Endothelial cell of umbilical vein (primary cell): ENCODE measurements around the gene MEAK7. TPM values are rescaled to one million over a fixed set of nuclear protein-coding genes. Genes with fewer than 3 reads are reported as not detected.

ENCODE experiments used
- BruUV-seq: library from RNA; stranded (reverse); fragments of 400-500 nt; replicated peaks from 2 replicates; lab custom pipeline; 2021; lab: Mats Ljungman, UMichigan
- CTCF ChIA-PET: fragments of 300-600, 350-600 bp; sonication (Branson Sonifier 250); formaldehyde crosslinking; loops from one replicate; lab custom pipeline; 2021; ENCODE audit warnings: antibody characterized with exemption, inconsistent platforms; lab: Charles Lee
- POLR2A ChIA-PET: fragments of 300-600, 350-600 bp; sonication (Branson Sonifier 250); formaldehyde crosslinking; loops from one replicate; lab custom pipeline; 2021; ENCODE audit warnings: antibody characterized with exemption, inconsistent platforms; lab: Charles Lee
- DNase-seq: peaks from one replicate; pipeline ENCODE4 v3.0.0-alpha.2; 2011; ENCODE audit warnings: low read depth, low spot score
- FAIRE-seq: peaks from 2 replicates; lab custom pipeline; 2011; peaks lifted over from hg19 to GRCh38; lab: Jason Lieb, UNC
- H2AFZ ChIP-seq: 2 replicates; pipeline ENCODE4 v1.6.0; 2012; ENCODE audit warnings: low read depth, low read length, control low read depth, inconsistent platforms
- H3K27ac ChIP-seq: 2 replicates; pipeline ENCODE4 v1.5.1; 2011; ENCODE audit warnings: low read depth, mild to moderate bottlenecking, control low read depth, low read length, moderate library complexity; ENCODE audit not compliant: insufficient read depth
- H3K27me3 ChIP-seq, 2 experiments: 2 replicates each; pipeline versions ENCODE4 v1.6.0 to v1.6.1; 2011; ENCODE audit warnings: low read length in 2 of 2, mixed read lengths in 1 of 2; ENCODE audit not compliant: control insufficient read depth in 2 of 2, insufficient read depth in 2 of 2
- H3K36me3 ChIP-seq, 2 experiments: 2 replicates in 1 of 2; 3 replicates in 1 of 2; pipeline ENCODE4 v1.5.1; 2011; ENCODE audit warnings: low read length in 2 of 2, mild to moderate bottlenecking in 1 of 2, moderate library complexity in 1 of 2; ENCODE audit not compliant: control insufficient read depth in 2 of 2, insufficient read depth in 2 of 2; ENCODE audit errors: extremely low read depth in 1 of 2
- H3K4me1 ChIP-seq: 3 replicates; pipeline ENCODE4 v1.5.1; 2011; ENCODE audit warnings: mild to moderate bottlenecking, low read length; ENCODE audit not compliant: control insufficient read depth, insufficient read depth; ENCODE audit errors: extremely low read depth
- H3K4me2 ChIP-seq: 2 replicates; pipeline ENCODE4 v1.6.1; 2011; ENCODE audit warnings: low read length, control low read depth, mixed read lengths; ENCODE audit not compliant: insufficient read depth
- H3K4me3 ChIP-seq, 3 experiments: fragments of 200-600 bp in 1 of 3; sonication (generic), shearing (Covaris generic) in 1 of 3; replicated peaks in 1 of 3; 2 replicates each; pipeline ENCODE4 v1.5.1; 2011 to 2016; ENCODE audit warnings: control low read depth in 3 of 3, low read length in 3 of 3, mild to moderate bottlenecking in 2 of 3, inconsistent platforms in 1 of 3, low read depth in 1 of 3, moderate library complexity in 1 of 3; ENCODE audit not compliant: insufficient read depth in 1 of 3
- H3K79me2 ChIP-seq: 2 replicates; pipeline ENCODE4 v1.6.0; 2012; ENCODE audit warnings: low read length, inconsistent platforms; ENCODE audit not compliant: control insufficient read depth, insufficient read depth
- H3K9ac ChIP-seq: replicated peaks from 2 replicates; pipeline ENCODE3; 2011; ENCODE audit warnings: low read length, control low read depth; ENCODE audit not compliant: insufficient read depth; ENCODE audit errors: extremely low read depth
- H3K9me1 ChIP-seq: replicated peaks from 3 replicates; pipeline ENCODE4 v1.6.0; 2011; ENCODE audit warnings: mild to moderate bottlenecking, low read length; ENCODE audit not compliant: control insufficient read depth, insufficient read depth; ENCODE audit errors: extremely low read depth
- H3K9me3 ChIP-seq: replicated peaks from 2 replicates; pipeline ENCODE4 v1.5.1; 2012; ENCODE audit warnings: low read length, inconsistent platforms; ENCODE audit not compliant: control insufficient read depth, insufficient read depth
- H4K20me1 ChIP-seq: replicated peaks from 2 replicates; pipeline ENCODE3; 2011; ENCODE audit warnings: mild to moderate bottlenecking, low read length; ENCODE audit not compliant: control insufficient read depth, insufficient read depth; ENCODE audit errors: extremely low read depth
- CTCF ChIP-seq, 2 donors: IDR thresholded peaks; 1 replicate in 1 of 2; 2 replicates in 1 of 2; pipeline ENCODE4 v1.5.1; 2011; ENCODE audit warnings: low read length in 2 of 2, mild to moderate bottlenecking in 2 of 2, moderate library complexity in 2 of 2, control low read depth in 1 of 2, inconsistent platforms in 1 of 2, low read depth in 1 of 2; ENCODE audit not compliant: insufficient read depth in 1 of 2; ENCODE audit errors: extremely low read depth in 1 of 2
- EZH2 ChIP-seq: IDR thresholded peaks from 2 replicates; pipeline ENCODE4 v1.6.1; 2012; ENCODE audit warnings: borderline replicate concordance, low read depth, mild to moderate bottlenecking, moderate library complexity, low read length, inconsistent platforms; ENCODE audit not compliant: severe bottlenecking
- FOS ChIP-seq: IDR thresholded peaks from 2 replicates; pipeline ENCODE4 v1.6.1; 2011; ENCODE audit warnings: mild to moderate bottlenecking, low read length, moderate library complexity, borderline replicate concordance; ENCODE audit not compliant: insufficient read depth
- GATA2 ChIP-seq: IDR thresholded peaks from 2 replicates; pipeline ENCODE4 v1.7.0; 2011; ENCODE audit warnings: low read depth, mild to moderate bottlenecking, moderate library complexity, mixed read lengths, low read length; ENCODE audit not compliant: insufficient read length, insufficient read depth
- JUN ChIP-seq: IDR thresholded peaks from 2 replicates; pipeline ENCODE4 v1.6.1; 2011; ENCODE audit warnings: borderline replicate concordance, low read depth; ENCODE audit not compliant: insufficient read length, insufficient read depth
- MAX ChIP-seq: IDR thresholded peaks from 2 replicates; pipeline ENCODE4 v1.6.1; 2011; ENCODE audit not compliant: insufficient read depth, insufficient read length
- MYC ChIP-seq: IDR thresholded peaks from one replicate; pipeline ENCODE4 v1.6.1; 2011; ENCODE audit warnings: mild to moderate bottlenecking, low read depth, low read length
- POLR2A ChIP-seq: IDR thresholded peaks from 2 replicates; pipeline ENCODE4 v1.6.1; 2012; ENCODE audit warnings: low read depth, mild to moderate bottlenecking, control low read depth, low read length
- POLR2AphosphoS5 ChIP-seq: IDR thresholded peaks from 2 replicates; pipeline ENCODE4 v1.6.1; 2012; ENCODE audit warnings: low read depth, mild to moderate bottlenecking, control low read depth, low read length, moderate library complexity; ENCODE audit not compliant: insufficient read depth
- dilution Hi-C: fragments of 300-500 bp; cut with MboI; formaldehyde crosslinking; loops from one replicate; pipeline ENCODE4 v1.15.0; 2019; ENCODE audit warnings: low sequenced_read_pairs; ENCODE audit not compliant: extremely low pct_ligation_motif_present
- intact Hi-C: fragments of 100-400 bp; cut with micrococcal nuclease; formaldehyde crosslinking; loops from one replicate; pipeline ENCODE4 v1.10.0; 2022
- polyA plus RNA-seq, 4 experiments: library from polyadenylated mRNA; depleted of rRNA in 3 of 4; stranded (reverse) in 3 of 4; unstranded in 1 of 4; fragments of >200 nt; gene quantifications; 2 replicates each; pipeline versions ENCODE4 v1.2.1 to v1.2.3, GENCODE V29; 2011 to 2012; ENCODE audit warnings: missing spikeins in 1 of 4
- total RNA-seq: library from RNA; stranded (reverse); gene quantifications from 2 replicates; pipeline ENCODE4 v1.2.3, GENCODE V29; 2021

The MEAK7 gene
- total and polyA plus RNA-seq, 2 donors (not counting 3 experiments of a cell fraction or from before 2014, with no cell fraction given) = 16.2 to 22.7 TPM

- intact Hi-C loops (loop anchor here (1.0 to 2.0 kb wide), 3 partner anchors 16 to 66 kb away; no protein-coding TSS in a partner anchor), dilution Hi-C loops (no loop called here)
- no peaks in the 10 kb centered on the region for H3K36me3 ChIP-seq
- BruUV-seq = TSS peak; percentile 70
- FAIRE-seq = no peak
- H3K9ac ChIP-seq = peak overlapping the region; percentile 36
- DNase-seq = peak; percentile 85
- peaks cover 30% of the 10 kb centered on the region for H3K4me1 ChIP-seq
- TF ChIP-seq POLR2AphosphoS5 (no peak), MAX (peak; percentile 81)
- H3K4me3 ChIP-seq = no peak overlapping the region
- no peaks in the 10 kb centered on the region for H3K9me3 ChIP-seq
- peak overlapping the region; percentile 62 for H3K4me2 ChIP-seq
- H2AFZ ChIP-seq = no peak overlapping the region
- H3K79me2 ChIP-seq = no peaks in the 10 kb centered on the region
- ChIA-PET CTCF (interaction anchor here (0.7 to 2.6 kb wide), 10 partner anchors 9 to 139 kb away, joined by 3 to 21 read pairs (median 6); no protein-coding TSS in a partner anchor), POLR2A (interaction anchor here (1.4 to 2.6 kb wide), 3 partner anchors 9 to 86 kb away, joined by 4 to 14 read pairs (median 9); partner anchors contain the start of gene COTL1)
- H3K27me3 ChIP-seq = no peaks in the 10 kb centered on the region
- H3K9me1 ChIP-seq = no peaks in the 10 kb centered on the region
- H4K20me1 ChIP-seq = no peaks in the 10 kb centered on the region
- H3K27ac ChIP-seq = peak overlapping the region; percentile 78
Measured at GRCh38 chr16:84532855-84533486, 28.5 kb upstream of the MEAK7 start.

- H2AFZ ChIP-seq = no peak overlapping the region
- peaks cover 30% of the 10 kb centered on the region for H3K4me1 ChIP-seq
- dilution Hi-C loops = no loop called here
- H3K9ac ChIP-seq = peak overlapping the region; percentile 36
- intact Hi-C loops = loop anchor here (1.0 to 2.0 kb wide), 3 partner anchors 16 to 66 kb away; no protein-coding TSS in a partner anchor
- H3K9me1 ChIP-seq = no peaks in the 10 kb centered on the region
- no peak overlapping the region for H3K4me3 ChIP-seq
- POLR2A ChIA-PET = interaction anchor here (1.4 to 2.6 kb wide), 3 partner anchors 10 to 86 kb away, joined by 4 to 14 read pairs (median 9); partner anchors contain the start of gene COTL1
- CTCF ChIA-PET = interaction anchor here (0.9 to 2.6 kb wide), 9 partner anchors 10 to 140 kb away, joined by 3 to 21 read pairs (median 6); no protein-coding TSS in a partner anchor
- FAIRE-seq (peak; percentile 99), DNase-seq (peak; percentile 93)
- H3K9me3 ChIP-seq = no peaks in the 10 kb centered on the region
- H3K27me3 ChIP-seq = no peaks in the 10 kb centered on the region
- H3K36me3 ChIP-seq = no peaks in the 10 kb centered on the region
- H3K4me2 ChIP-seq = peak overlapping the region; percentile 62
- no peaks in the 10 kb centered on the region for H4K20me1 ChIP-seq
- H3K79me2 ChIP-seq = no peaks in the 10 kb centered on the region
- TF ChIP-seq POLR2A (peak; percentile 20), EZH2 (no peak), POLR2AphosphoS5 (peak; percentile 62), MYC (no peak), GATA2 (peak; percentile 84), MAX (no peak), CTCF (IDR thresholded peaks at IDR 0.05; ENCODE audit: extremely low read depth in 1 of 2, insufficient read depth in 1 of 2, low read depth in 1 of 2, low read length in 2 of 2) (no peak), JUN (peak; percentile 32), FOS (peak; percentile 81)
- peak overlapping the region; percentile 78 for H3K27ac ChIP-seq
- no TSS peak for BruUV-seq
Measured at GRCh38 chr16:84532291-84532724, 27.8 kb upstream of the MEAK7 start.
